LHCN-M2 (cell line): Measurements from ENCODE around the gene SUSD3. TPM values are rescaled to one million over a fixed set of nuclear protein-coding genes. Genes with fewer than 3 reads are reported as not detected.

Experiments
- DNase-seq: peaks from one replicate; pipeline ENCODE4 v3.0.0-alpha.2; 2012; ENCODE audit warnings: low read depth
- total RNA-seq: library from RNA; depleted of rRNA; stranded (reverse); fragments of >200 nt; gene quantifications from 2 replicates; pipeline ENCODE4 v1.2.3, GENCODE V29; 2014

The SUSD3 gene
- total RNA-seq, 1 experiment from 2014 or later: not detected

DNA sequence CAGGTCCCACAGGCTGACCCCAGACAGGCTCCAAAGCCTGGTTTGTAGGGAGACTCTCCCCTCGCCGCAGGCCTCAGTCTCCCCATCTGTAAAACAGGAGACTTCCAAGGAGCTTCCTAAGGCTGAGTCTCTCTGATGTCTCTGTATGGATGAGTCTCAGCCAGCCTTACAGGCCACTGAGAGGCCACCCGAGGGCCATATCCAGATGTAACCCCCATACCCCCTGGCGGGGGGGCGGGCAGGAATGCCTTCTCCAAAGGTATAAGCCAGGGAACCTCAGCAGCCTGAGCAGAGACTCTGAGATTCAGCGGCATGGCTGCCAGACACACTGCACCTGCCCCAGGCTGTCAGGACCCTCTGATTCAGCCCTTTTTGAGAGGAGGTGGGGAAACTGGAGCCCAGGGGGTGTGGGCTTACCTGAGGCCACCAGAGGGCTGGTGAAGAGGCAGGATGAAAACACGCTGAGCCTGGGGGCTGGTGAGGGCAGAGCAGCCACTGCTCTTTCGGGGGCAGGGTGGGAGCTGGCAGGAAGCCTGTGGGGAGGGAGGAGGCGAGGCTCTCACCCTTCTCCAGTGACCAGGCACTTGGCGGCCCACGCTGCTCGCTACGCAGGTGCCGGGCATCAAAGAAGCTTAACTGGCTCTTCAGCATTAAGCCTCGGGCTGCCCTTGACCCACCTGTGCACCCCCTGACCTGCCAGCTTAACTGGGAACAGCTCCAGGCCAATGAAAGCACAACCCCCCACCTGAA, 5.5 kb upstream of the SUSD3 start:
- DNase-seq: no peak

DNA sequence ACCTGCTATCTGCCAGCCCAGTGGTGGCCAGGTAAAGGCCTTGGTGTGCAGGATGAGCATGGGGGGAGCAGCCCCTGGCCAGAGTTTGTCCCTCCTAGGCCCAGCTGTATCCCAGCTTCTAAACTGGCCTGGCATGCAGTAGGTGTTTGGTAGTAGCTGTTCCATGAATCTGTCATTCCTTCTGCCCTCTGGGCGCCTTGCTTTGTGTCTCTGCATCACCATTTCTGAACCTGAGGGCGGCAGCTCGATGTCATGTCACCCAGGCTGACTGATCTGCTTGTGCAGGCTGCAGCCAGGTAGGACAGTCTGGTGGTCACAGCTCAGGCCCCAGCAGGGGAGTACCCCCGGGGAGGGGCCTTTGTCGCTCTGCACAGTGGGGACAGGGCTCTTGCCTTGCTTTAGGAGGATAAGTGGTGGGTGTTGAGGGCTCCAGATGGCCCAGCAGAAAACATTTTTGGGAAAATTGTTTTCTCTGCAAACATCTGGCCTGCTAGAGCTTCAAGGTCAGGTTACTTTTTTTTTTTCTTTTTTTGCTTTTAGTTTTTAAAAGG, 4.6 kb upstream of the SUSD3 start:
- DNase-seq: no peak

DNA sequence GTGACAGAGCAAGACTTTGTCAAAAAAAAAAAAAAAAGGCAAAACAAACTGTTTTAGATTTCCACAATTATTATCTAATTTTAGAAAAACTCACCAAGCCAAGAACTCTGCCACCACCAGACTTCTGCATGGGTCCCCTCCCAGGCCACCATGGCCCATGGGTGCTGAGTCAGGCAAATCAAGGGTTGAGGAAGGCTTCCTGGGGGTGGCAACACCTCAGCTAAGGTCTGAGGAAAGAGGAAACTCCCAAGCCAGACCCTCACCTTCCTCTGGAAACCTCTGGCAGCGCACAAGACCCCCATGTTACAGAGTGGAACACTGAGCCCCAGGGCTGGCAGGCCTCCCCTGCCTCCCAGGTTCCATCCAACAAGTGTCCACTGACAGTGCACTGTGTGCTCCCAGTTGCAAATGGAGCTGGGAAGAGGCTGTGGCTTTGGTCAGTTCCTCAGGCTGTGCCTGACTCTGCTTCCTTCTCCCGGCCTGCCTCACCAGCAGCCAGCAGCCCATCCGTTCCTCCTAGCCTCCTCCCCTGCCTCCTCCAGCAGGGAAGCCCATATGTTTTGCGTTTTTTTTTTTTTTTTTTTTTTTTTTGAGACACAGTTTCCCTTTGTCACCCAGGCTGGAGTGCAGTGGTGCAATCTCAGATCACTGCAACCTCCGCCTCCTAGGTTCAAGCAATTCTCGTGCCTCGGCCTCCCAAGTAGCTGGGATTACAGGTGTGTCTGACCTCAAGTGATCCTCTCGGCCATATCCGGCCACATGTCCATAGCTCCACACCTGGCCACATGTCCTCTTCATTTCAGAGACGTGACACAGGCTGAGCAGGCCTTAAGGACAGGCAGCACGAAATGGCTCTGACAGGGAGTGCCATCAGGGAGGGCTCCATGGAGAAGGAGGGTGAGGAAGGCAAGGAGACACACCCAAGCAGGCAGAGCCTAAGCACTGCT, 3.5 kb upstream of the SUSD3 start:
- no peak for DNase-seq

DNA sequence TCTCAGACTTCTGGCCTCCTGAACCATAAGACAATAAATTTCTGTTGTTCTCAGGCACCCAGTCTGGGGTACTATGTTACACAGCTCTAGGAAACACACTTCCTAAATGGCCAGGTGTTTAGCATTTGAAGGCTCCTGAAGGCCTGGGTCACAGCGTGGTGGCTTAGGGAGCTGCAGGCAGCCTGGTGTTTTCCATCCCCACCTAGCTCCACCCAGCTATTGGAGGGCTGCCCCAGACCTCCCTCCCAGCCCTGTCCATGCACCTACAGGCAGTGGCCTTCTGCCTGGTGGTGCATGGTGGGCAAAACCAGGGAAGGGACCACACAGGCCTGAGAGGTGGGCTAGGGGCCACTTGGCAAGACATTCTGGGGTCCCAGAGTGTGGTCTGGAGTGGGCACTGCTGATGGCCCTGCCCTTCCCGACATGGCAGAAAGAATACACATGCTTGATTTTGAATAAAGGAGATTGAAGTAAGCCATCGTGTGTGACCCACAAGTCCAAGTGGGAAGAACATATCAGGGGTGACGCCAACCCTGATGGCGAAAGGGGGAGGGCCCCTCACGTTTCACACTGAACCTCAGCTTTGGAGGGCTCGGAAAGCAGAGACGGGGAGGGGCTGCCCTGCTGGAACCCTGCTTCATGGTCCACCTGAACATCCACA, 1.3 kb upstream of the SUSD3 start:
- DNase-seq: no peak

DNA sequence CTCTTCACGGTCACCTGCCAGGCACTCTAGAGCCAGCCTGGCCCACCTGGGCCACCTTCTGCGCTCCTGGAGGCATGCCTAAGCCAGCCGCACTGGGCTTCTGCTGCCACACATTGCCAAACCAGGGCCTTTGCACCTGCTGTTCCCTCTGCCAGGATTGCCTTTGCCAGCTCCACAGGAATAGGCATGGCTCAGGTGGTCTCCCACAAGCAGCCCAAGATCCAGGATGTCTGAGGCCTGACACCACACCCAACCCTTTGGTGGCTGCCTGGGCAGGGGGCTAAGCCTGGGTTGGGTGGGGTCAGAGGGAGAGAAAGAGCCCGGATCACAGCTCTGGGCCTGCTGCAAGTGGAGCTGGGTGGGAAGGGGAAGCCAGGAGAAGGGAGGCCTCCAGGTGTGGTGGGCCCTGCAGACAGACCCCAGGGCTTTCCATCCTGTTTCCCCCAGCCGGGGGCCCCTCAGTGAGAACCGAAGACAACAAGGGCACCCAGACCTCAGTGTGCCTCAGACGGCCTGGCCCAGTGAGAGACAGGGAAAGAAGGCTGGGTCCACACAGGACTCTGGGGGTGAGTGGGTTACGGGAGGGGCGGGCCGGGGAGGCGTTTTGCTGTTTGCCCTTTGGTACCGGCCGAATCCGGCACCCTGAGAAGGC, 672 bp upstream of the SUSD3 start:
- no peak for DNase-seq

DNA sequence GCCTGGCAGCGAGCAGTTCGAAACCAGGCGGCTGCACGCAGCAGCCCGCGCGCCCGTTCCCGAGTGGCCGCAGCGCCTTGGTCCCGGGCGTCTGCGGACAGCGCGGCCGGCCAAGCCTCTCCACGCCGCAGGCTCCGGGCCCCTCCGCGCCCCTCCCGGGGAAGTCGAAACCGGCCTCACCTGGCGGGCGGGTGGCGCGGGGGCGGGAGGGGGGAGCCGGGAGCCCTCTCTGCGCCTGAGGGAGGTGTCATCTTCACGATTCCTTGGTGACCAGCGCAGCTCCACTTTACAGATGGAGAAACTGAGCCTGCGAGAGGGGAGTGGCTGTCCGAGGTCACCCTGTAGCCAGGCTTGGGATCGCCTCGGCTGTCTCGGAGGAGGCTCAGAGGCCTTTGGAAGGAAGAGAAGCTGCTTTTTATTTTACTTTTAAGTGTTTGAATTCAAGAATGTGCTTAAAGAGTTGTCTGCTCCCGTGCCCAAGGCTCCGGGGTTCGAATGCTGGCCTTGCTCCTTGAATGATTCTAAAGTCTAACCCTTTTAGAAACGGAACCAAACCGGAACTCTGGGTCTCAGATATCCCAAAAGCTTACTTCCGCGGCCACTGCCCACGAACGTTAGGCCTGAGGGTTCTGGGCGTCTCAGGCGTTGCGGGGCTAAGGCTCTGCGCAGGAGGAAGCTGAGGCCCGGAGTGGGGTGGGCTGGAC, 662 bp downstream of the SUSD3 start:
- DNase-seq: no peak

DNA sequence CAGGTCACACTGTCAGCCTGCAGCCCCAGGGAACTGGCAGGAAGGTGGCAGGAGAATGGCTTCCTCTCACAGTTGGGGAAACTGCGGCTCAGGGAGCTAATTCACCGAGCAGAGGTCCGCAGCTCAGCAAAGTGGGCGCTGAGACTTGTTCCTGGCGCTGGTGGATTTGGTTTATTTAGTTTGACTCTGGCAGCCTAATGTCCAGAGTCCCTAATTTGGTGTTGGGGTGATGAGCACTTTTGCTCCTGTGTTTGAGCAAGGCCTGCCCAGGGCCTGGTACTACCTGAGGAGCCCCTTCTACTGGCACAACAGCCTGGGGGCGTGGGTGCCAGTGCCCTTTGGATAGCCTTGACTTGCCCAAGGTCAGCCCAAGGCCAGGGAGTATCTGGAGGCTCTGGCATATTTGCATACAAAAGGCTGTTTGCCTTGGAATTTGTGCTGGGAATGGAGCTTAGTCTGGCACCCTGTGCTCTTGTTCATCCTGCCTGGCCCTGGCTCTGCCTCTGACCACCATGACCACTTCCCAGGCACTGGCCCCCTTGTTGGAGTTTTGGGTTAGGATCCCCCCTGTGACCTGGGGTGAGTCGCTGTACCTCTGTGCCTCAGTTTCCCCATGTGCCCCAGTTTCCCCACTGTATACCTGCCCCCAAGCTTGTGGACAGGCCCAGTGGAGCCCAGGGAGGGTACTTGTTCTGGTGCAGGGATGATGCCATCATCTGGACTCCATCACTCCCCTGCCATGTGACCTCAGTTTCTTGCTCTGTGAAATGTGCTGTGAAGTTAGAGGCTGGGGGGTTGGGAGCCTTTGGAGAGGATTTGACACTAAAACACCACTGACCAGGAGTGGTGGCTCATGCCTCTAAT, 1.4 kb downstream of the SUSD3 start:
- no peak for DNase-seq

DNA sequence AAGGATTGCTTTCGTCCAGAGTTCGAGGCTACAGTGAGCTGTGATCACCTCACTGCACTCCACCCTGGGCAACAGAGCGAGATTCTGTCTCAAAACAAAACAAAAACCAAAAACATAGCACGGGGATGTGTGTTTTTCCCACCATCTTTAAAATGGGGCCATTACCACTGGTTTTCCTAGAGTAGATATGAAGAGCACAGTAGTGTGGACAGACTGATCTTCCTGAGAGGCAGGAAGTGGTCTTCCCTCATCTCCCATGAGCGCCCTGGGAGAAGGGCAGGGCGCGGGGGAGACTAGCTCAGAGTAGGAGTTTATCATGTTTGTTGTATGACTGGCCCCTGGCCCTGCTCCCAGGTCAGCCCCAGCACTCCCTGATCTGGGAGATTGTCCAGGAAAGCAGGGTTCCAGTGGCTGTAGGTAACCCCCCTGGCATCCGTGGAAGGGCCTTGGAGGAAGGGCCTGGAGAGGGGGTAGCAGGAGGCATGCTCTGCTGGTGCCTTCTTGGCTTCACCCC, 2.3 kb downstream of the SUSD3 start:
- peak; percentile 11 for DNase-seq

DNA sequence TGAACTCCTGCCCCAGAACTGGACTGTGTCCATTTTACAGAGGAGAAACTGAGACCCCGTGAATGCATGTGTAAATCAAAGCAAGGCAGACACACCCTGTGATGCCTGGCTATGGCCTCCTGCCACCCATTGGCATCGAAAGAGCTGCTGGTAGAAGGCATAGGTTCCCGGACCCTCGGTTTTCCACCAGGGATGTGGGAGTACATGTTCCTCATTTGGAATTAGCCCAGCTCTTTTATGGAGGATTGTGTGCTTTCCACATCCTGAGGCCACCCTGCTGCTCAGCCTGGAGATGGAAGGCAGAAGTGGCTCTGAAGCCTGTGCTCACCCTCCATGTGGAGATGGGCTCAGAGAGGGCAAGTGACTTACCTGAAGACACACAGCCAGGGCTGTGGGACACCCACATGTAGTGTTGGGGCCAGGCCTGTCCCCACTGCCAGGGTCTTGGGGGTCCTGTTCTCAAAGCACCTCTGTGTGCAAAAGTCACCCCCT, 2.8 kb downstream of the SUSD3 start:
- DNase-seq: no peak

DNA sequence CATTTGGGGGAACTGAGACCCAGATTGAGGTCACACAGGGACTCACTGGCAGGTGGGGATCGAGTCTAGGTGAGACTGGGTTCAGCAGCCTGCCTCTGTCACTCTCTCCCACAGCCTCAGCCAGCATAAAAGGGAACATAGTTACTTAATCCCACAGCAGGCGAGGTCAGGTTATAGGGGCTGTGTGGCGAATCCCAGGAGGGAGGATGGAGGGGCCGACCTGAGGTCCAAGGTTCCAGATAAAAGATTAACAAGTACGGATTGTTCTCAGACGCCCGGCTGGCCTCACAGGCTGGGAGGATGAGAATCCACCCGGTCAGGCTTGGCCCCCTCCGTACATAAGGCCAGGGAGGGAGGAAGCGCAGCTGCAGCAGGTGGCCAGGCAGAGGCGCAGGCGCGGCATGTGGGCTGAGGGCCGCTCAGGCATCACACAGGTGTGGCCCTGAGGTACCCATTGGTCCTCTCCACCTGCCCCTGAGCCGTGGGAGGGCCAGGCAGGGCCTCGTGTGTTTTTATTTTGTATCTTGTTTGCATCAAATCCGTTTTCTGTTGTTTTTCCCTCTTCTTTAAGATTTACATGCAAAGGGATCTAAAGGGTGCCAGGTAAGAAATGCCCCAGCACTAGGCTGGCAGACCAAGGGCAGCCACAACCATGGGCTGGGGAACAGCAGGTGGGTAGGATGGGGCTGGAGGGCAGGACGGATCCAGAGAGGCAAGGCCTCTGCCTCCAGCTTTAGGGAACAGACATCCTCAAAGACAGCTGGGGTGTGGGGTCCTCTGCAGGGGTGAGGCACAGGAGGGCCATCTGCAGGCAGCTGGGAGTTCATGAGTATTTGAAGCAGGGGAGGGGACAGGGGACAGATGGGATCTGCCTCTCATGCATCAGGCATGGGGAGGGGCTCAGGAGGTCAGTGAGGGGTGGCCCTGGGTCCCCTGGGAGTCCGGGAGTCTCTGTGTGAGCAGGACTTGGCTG, 3.6 kb downstream of the SUSD3 start:
- DNase-seq: no peak

DNA sequence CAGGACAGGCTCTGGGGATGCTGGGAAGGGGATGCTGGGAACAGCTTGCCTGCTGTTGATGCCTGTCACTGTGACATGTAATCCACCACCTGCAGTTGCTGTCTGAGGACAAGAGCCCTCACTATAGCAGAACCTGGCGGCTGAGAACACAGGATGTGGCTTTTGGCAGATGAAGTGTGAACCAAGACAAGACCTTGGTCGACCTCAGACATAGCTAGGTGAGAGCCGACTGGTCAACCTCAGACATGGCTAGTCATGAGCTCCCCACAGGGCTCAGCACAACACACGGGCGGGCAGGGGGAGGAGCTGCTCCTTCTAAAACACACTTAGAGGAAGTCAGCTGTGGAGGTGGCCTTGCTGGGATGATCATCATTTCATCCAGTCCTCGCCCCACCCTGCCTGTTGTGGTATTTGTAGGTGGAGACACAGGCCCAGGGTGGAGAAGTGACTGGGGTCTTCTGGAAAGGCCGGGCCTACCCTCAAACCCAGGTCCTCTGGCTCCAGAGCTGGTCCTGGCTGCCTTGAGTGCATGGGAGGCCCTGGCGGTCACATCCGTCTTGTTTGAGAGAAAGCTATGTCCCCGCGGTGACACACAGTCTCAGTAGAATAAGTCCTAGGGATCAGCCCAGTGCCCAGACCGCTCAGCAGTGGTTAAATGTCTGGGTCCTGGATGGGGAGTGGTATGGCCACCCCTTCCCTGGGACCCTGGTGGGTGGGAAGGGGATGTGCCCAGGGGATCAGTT, 6.1 kb downstream of the SUSD3 start:
- DNase-seq: peak; percentile 43

DNA sequence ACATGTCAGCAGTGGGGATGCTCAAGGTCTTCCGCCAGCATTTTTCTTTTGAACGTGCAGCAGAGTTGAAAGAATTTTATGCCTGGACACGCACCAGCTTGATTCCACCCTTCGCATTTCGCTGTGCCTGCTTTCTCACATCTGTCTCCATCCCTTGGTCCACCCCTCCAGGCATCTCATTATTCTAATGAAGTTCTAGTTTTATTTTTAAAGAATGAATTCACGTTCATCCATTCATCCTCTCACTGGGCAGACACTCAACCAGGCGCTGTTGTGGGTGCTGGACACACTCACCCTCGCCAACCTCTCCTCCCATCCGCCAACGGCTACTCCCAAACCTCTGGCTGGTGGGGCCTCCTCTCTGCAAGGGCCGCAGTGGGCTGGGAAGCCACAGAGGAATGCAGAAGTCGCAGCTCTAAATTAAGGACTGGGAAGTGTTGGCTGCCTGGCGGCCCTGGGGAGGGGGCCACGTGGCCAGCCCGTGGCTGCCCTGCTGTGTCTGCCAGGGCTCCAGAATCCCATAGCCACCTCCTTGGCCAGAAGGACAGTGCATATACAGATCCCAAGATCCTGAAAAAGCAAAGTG, 6.7 kb downstream of the SUSD3 start:
- no peak for DNase-seq

DNA sequence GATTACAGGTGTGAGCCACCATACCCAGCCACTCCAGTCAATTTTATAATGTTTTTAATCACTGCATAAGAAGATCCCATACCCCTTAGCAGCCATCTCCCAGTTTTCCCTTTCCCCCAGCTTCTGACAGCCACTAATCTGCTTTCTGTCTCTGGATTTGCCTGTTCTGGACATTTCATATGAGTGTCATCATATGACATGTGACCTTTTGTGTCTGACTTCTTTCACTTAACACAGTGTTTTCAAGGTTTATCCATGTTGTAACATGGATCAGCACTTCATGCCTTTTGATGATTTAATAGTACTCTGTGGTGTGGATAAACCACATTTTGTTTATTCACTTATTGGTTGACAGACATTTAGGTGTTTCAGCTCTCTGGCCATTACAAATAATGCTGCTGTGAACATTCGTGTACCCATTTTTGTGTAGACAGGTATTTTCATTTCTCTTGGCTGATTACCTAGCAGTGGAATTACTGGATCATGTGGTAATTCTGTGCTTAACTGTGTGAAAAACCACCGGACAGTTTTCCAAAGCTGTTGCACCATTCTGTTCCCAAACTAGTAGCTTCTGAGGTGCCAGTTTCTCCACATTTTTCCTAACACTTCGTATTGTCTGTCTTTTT, 8.6 kb downstream of the SUSD3 start:
- no peak for DNase-seq

DNA sequence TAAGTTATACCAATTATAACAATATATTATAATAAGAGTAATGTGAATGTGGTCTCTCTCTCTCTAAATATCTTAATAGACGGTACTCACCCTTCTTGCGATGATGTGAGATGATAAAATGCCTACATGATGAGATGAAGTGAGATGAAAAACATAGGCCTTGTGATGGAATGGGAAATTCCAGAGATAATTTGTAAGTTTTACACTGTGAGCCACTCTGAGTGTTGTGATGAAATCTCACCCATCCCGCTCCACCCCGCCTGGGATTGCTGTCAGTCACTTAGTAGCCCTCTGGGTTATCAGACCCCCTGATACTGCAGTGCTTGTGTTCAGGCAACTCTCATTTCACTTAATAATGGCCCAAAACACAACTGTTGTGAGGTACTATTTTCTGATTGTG, 10.5 kb downstream of the SUSD3 start:
- DNase-seq: no peak

DNA sequence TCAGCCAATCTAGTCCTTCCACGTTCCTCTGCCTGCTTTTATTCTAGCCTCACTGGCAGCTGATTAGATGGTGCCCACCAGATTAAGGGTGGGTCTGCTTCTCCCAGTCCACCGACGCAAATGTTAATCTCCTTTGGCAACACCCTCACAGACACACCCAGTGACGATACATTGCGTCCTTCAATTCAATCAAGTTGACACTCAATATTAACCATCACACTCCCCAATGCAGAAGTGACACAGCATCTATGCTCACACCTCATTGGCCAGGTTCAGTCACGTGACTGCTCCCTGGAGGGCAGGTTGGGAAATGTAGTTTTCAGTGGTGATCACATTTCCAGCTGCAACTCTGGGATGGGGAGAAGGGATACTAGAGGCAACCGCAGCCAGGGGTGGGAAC, 13.0 kb downstream of the SUSD3 start:
- DNase-seq: peak; percentile 18

DNA sequence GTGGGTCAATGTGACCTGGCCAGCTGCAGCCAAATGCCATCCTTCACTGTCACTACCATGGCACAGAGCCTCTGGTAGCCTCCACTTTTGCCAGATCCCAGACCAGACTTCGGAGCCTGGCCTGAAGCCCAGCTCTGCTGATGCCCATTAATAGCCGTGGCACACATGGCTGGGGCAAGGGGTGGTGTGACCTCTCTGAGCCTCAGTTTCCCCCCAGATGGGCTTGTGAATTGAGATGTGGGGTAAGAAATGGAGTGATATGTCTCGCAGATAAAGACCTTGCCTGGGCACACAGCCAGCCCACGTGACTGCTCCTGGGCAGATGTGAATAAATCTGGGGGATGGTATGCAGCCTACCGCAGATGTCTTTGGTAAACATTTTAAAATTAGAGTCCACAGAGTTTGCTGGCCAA, 13.9 kb downstream of the SUSD3 start:
- DNase-seq: no peak
